Fibroblast of peridontal ligament (primary cell): ENCODE data around the gene CCNJL.
"Not testable (repeated sequence)": the region's sequence is repeated elsewhere in the genome, so short reads cannot be mapped to it uniquely, and the experiment has no call there.

ENCODE experiments used
- DNase-seq: peaks from one replicate; pipeline ENCODE4 v3.0.0-alpha.2; 2010; ENCODE audit errors: extremely low read depth

Gene CCNJL

DNA sequence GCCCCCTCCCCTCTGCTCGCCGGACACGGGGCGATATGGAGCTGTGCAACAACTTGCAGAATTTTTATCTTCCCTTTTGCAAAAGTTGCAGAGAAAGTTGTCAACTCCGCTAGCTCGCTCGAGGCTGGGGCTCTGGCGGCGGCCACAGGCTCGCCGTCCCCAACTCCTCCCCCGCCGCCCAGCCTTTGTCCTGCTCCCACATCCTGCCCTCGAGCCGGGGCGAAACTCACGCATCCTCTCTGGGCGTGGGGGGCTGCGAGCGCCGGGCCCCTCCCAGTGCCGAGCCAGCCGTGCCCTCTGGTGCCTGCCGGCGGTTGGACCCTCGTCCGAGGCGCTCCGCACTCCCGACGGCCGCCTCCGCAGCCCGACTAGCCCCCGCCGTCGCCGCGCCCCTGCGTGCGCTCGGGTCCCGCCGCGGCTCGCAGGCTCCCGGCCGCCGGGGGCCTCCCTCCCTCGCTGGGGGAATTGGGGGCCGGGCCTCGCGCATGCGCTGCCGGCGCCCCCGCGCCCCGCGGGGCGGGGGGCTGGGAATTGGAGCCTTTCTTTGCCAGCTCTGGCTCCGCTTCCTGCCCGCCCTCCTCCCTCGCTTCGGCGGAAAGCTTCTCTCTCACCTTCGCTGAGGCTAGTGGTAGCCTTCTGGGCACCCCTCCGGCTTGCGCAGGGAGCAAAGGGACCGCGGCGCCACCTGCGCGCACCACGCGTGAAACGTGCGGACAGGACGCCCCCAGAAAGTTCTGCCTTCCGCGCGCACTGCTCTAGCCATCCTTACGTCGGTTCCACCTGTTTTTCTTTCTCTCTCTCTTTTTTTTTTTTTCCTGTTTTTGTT is at the start of gene CCNJL:
Gene CCNJL (minus strand): TSS at position 431 of the 826 bp plus-strand sequence. CDS start 641 bp downstream, outside the sequence.
- DNase-seq = no peak

GRCh38 chr5:160361624-160362228 is 49.4 kb upstream of the CCNJL start:
- DNase-seq = no peak

- no peak for DNase-seq
Measured at GRCh38 chr5:160360310-160360709, 47.9 kb upstream of the CCNJL start.

DNA sequence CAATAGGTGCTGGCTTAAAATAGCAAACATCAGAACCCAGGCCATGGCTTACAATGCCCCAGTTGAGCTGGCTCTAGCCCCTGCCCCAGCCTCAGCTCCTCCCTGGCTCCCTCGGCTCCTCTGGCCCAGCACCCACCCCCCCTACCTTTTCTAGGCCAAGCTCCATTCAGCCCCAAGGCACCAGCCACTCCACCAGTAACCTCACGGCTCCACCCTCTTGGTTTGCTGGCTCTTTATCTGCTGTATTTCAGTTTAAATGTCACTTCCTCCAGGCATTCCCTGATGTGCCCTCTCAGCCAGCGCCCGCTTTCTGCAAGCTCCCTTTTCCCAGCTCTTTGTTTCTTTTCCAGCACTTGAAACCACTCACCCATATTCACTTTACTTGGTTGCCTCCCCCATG is 47.5 kb upstream of the CCNJL start:
- DNase-seq = no peak

- DNase-seq = peak; percentile 51
Measured at GRCh38 chr5:160359242-160359641, 46.9 kb upstream of the CCNJL start.

GRCh38 chr5:160357861-160358411 is 45.6 kb upstream of the CCNJL start:
- DNase-seq = peak; percentile 40

GRCh38 chr5:160357394-160357793 is 45.0 kb upstream of the CCNJL start:
- no peak for DNase-seq

DNA sequence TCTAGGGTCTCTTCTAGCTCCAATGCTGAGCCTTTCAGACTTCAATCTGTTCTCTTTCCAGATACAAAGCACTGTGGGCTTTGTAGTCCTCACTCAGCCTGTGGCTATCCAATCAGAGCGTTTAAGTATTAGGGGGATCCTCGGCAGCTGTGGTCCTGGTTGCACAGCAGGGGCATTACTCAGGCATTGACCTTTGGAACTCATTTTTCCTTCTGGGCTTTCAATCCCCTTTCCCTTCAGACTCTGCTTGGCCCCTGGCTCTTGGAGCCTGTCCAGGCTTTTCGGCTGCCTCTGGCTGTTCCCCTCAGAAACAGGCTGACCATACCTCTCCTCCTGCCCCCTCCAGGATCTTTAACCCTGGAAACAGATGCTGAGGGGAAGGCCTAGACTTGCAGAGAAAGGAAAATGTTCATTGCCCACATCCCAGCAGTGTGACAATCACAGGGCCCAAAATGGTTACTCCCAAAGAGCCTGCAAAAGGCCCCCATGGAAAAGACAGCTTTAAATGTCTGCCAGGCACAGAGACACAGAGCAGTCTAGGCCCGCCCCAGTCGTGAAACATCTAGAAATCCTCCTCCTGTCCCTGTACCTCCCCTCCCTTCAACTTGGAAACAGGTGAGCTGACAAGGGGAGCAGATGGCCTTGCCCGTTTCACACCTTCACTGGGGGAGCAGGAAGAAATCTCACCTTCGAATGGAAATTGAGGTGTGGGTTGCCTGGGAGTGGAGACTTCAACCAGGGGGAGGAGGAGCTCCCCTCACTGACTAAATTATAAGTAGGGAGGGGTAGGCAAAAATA is 44.4 kb upstream of the CCNJL start:
- no peak for DNase-seq

GRCh38 chr5:160354666-160355065 is 42.3 kb upstream of the CCNJL start:
- DNase-seq = no peak

DNA sequence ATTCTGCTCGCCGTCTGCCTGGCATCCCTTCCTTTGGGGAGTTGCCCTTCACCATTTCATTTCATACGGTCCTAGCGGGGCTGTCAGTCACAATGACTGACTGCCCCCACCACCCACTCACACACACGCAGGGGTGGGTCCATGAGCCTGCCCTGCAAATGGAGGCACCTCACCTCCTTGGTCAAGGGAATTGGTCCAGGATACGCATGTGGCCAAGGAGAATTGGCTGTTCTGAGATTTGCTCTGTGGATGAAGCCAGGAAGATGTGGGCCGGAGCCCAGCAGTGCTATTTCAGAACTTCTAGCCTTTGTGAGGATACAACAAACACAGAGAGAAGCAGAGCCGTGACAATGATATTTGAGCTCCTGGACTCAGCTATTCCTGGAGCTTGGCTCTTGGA is 41.0 kb upstream of the CCNJL start:
- peak; percentile 67 for DNase-seq

DNA sequence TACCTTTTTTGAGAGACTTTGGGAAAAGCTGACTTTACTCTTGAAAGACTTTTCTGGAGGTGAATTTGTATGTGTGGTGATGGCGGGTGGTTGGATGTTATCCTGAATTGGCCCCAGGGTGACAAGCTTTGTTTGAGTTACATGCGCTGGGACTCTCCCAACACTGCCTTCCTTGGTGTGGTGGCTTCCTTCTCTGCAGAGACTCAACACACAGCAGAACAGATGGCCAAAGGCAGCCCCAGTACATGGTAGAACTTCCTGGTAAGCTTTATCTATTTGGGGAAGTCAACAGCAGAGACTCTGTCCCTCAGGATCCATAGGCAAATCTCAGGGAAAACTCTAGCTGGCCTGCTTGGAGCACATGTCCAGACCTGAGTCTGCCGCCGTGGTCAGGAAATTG is 39.9 kb upstream of the CCNJL start:
- no peak for DNase-seq

- no peak for DNase-seq
Measured at GRCh38 chr5:160349935-160350303, 37.6 kb upstream of the CCNJL start.

DNA sequence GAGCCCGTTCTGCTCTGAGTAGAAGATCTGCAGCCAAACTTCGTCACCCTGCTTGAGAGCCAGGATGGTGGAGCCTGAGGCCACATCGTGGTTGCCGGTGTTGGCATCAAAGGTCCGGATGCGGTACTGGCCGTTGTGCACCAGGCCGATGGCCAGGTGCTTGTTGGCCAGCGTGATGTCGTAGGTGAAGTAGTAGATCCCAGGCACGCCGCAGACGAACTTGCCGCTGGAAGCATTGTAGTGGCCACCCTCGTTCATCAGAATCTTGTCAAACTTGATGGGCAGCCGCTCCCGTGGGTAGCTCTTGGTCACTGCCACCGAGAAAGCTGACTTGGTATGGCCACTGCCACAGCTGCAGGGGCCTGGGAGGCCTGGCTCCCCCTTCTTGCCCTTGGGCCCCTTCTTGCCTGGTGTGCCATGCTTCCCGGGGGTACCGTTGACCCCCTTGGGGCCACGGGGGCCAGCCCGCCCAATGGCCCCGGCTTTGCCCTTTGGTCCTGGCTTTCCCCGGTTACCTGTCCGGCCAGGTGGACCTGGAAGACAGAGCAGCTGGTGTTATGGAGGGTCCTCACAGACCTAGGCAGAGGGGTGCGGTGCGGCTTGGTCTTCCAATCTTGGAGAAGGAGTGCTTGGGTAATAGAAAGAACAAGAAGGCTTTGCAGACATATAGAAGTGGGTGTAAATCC is 37.0 kb upstream of the CCNJL start:
- DNase-seq = no peak

DNA sequence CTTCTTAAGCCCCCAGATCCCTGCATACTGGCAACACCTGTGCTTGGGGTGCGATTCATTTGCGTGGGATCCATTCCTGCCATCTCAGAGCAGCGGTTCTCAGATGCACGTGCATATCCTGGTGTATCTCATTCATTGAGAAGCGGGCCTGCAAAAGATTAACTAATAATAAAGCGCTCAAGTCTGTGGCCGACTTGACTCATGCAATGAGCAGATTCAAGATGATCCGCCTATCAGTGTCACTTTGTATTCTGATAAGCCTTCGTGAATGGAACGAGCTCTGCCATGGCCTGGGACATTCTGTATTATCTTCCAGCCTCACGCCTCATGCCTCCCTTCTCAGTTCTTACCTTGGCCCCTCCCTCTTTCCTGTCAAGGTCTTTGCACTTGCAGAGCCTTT is 35.7 kb upstream of the CCNJL start:
- DNase-seq = no peak

- DNase-seq = peak; percentile 22
Measured at GRCh38 chr5:160347448-160347847, 35.1 kb upstream of the CCNJL start.

DNA sequence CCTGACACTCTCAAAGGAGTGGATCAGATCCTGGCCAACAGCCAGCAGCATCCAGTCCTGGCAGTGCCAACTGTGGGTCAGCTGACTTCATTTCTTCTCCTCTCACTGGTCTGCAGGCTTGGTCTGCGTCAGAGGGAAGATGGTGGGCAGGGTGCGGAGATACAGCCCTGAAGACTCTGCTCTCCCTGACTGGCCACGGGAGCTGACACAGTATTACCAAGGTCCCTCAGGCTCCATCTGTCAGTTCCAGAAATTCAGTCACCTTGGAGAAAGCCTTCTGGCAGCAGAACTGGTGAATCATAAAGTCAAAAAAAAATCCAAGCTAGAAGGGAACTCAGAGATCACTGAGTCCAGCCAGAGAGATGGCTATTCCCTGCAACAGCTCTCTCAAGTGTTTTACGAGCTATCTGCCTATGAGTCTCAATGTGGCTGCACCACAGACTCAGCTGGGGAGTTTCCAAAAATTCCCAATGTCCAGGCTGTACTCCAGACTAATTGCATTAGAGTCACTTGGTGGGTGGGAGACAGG is 30.1 kb upstream of the CCNJL start:
- DNase-seq = peak; percentile 22

DNA sequence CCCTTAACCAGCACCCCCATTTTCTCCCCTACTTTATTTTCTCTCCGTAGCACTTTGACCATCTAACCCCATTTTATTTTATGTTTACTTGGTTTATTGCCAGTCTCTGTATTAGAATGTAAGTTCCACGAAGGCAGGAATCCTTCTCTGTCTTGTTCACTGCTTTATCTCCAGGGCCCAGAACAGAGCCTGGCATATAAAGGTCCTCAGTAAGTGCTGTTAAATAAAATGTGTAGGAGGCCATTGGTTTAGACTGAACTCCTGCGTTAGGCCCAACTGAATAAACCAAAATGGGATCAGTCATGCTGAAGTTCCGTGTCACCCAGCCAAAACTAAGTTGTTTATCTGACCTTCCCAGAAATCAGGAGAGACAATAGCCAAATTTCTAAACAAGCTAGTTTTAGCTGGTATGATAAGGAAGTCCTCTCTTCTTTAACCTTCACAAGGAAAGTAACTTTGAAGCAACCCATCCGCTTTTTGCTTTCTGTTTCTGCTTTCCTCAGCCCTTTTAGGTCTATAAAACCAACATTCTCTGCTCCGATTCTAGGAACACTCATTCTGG is 29.0 kb upstream of the CCNJL start:
- no peak for DNase-seq

DNA sequence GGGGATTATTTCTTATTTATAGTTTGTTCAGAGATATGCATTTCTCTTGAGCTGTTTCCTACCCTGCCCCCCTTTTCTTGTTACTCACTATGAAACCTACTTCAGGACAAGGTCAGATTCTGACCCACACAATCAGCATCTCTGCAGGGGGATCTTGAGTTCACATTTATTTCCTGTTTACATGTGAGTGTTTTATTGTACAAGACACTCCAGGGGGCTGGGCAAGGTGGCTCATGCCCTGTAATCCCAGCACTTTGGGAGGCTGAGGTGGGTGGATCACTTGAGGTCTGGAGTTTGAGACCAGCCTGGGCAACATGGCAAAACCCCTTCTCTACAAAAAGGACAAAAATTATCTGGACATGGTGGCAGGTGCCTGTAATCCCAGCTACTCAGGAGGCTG is 28.1 kb upstream of the CCNJL start:
- DNase-seq = not testable (repeated sequence)

GRCh38 chr5:160339406-160340130 is 27.2 kb upstream of the CCNJL start:
- DNase-seq = no peak

- not testable (repeated sequence) for DNase-seq
Measured at GRCh38 chr5:160334716-160335115, 22.4 kb upstream of the CCNJL start.
